Occipital lobe (tissue), 2 donors: ENCODE data around the gene NFU1. TPM values are rescaled to one million over a fixed set of nuclear protein-coding genes. Genes with fewer than 3 reads are reported as not detected.
"Not testable (repeated sequence)": the region's sequence is repeated elsewhere in the genome, so short reads cannot be mapped to it uniquely, and the experiment has no call there.

ENCODE experiments used
- DNase-seq: peaks from one replicate; lab custom pipeline; 2025; lab: John Stamatoyannopoulos, UW
- total RNA-seq: library from RNA; depleted of rRNA; stranded (reverse); fragments of >200 nt; gene quantifications from one replicate; pipeline ENCODE4 v1.2.3, GENCODE V29; 2014

Gene NFU1
- total RNA-seq, 1 donor from 2014 or later: 51.5 TPM

DNA sequence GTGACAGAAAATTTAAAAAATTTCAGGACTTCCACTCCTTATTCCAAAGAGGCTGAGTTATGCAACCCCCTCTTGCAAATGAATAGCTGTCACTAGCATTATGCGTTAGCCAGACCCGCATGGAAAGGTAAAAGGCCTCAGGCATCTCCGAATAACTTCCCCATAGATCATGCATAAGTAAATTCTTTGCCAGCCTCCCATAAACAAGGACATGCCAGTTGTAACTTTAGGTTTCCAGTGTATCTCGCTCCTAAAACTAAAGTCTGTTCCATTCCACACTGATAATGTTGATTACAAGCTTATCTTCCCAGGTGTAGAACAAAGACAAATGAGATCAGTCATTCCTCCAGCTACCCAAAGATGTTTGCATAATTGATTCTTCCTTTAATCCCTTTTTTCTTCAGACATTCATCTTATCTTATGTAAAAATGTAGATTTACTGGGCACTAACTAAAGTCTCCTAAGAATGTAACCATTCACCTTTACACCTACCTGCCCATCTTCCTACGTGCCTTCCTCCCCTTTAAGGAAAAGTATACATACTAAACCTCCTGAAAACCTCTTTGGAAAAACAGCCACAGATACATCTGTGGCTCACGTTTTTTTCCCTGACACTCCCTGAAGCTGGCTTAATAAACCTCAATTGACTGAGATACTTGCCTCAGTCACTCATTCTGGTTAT lies 13.6 kb upstream of the NFU1 start:
- DNase-seq: no peak

DNA sequence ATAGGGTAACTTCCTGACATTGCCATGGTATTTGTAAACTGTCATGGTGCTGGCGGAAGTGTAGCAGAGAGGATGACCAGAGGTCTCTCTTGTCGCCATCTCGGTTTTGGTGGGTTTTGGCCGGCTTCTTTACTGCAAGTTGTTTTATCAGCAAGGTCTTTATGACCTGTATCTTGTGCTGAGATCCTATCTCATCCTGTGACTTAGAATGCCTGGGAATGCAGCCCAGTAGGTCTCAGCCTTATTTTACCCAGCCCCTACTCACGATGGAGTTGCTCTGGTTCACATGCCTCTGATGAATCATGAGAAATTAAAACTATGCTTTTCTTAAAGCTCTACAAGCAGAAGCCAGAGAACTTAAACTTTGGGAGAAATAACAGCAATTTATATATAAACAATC lies 12.7 kb upstream of the NFU1 start:
- DNase-seq: no peak

- DNase-seq: not testable (repeated sequence)
Observed at GRCh38 chr2:69443673-69444072, 6.4 kb upstream of the NFU1 start.

GRCh38 chr2:69439499-69439898 lies 2.3 kb upstream of the NFU1 start:
- DNase-seq: not testable (repeated sequence)

DNA sequence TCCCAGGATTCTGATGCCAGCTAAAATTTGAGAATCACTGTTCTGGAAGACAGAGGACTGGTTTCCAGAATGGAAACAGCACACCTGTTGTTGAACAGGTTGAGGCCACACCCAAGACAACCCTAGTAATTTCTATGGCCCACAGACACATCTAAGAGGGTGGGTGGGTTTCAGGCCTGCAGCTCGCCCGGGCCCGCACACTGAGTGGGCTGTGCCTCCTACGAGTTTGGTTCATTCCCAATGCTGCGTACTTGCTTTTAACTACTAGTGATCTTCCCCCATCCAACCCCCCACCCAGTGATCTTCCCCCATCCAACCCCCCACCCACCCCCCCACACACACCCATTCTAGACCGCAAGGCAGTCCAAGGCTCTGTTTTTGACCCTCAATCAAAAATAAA lies 1.3 kb upstream of the NFU1 start:
- no peak for DNase-seq

DNA sequence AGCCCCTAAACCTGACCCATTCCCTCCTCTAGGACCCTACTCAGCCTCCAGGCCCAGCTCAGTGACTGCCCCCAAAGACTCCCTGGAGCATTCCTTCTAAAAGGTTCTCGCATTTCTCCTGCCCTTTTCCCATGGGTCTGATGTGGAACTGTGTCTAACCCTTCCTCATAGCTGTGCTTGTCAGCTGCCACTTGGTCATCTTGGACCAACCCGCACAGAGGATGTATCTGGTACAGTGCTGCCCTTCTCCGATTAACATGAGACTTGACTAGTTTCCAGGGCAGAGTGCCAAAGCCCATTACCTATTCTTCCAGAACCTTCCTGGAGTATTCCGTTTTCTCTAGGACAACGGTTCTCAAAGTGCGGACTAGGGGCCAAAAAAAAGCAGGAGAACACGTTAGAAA lies 518 bp upstream of the NFU1 start:
- no peak for DNase-seq

- DNase-seq: no peak
Observed at GRCh38 chr2:69436596-69436937, 668 bp downstream of the NFU1 start.

GRCh38 chr2:69434753-69435152 lies 2.5 kb downstream of the NFU1 start:
- DNase-seq: no peak

DNA sequence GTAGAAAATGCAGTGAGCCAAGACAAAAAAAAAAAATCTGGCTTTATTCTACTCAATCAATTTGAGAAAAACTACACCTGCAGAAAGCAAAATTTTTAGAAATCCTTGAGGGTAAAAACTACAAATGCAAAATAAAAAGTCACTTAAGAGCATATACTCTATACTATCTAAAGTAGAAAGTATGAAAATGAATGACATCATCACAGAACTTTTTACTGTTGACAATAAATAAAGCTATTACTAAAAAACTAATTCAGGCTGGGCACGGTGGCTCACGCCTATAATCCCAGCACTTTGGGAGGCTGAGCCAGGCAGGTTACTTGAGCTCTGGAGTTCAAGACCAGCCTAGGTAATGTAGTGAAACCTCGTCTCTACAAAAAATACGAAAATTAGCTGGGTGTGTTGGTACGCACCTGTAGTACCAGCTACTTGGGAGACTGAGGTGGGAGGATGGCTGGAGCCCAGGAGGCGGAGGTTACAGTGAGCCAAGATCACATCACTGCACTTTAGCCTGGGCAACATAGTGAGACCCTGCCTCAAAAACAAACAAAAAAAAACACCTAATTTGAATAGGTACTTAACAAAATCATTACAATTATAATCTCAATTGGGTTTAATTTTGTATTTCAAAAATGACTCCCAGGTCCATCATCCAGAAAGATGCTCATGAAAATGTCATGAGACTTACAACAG lies 7.6 kb downstream of the NFU1 start:
- DNase-seq: no peak

GRCh38 chr2:69428981-69429380 lies 8.3 kb downstream of the NFU1 start:
- no peak for DNase-seq

DNA sequence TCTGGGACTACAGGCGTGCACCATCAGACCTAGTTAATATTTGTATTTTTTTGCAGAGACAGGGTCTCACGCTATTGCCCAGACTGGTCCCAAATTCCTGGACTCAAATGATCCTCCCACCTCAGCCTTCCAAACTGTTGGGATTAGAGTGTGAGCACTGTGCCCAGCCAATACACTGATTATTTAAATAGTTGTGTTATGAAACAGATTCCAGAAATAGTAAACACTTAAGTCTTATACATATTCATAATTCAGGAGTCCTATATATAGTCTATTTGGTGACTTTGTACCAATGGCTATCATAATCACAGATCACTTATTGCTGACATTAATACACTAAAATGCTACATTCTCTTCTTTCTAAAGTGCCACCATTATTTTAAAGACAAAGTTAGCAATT lies 12.8 kb downstream of the NFU1 start:
- DNase-seq: no peak

- DNase-seq: no peak
Observed at GRCh38 chr2:69422198-69422597, 15.0 kb downstream of the NFU1 start.

- DNase-seq: not testable (repeated sequence)
Observed at GRCh38 chr2:69419111-69419510, 18.1 kb downstream of the NFU1 start.

DNA sequence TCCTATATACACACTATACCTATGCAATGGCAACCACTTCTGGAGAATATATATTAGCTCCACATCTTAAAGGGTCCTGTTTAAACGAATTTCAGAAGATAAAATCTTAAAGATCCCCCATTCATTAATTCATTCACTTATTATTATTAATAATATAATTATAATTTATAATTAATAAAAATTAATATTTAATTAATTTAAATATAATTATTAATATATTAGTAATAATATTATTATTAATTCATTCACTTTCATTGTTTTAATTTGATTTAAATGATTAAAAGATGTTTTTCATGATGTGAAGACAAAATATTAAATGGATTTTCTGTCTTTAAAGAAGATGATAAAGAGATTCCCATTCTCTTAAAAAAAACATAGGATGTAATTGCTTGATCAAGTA lies 21.1 kb downstream of the NFU1 start:
- no peak for DNase-seq

GRCh38 chr2:69411120-69411519 lies 26.1 kb downstream of the NFU1 start:
- DNase-seq: no peak

- no peak for DNase-seq
Observed at GRCh38 chr2:69405306-69405705, 31.9 kb downstream of the NFU1 start.

- DNase-seq: no peak
Observed at GRCh38 chr2:69400121-69400520, 37.1 kb downstream of the NFU1 start.

- DNase-seq: no peak
Observed at GRCh38 chr2:69397234-69397633, 40.0 kb downstream of the NFU1 start.

GRCh38 chr2:69395866-69396265 lies 41.4 kb downstream of the NFU1 start:
- DNase-seq: no peak

DNA sequence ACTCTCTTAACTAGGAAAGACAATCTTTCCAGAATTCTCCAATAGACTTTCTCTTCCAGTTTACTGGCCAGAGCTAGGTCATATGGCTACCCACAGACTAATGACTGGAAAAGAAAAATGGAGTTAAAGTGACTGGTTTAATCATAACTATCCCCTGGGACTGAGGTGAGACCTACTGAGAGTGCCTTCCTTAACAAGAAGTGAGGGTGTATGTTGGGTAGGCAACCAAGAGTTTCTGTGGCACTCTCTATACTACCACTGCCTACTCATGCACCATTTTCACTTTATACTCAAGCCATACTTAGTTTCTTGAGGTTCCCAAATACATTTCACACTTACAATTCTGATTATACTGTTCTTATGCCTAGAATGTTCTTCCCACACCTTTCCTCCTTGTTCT lies 43.3 kb downstream of the NFU1 start:
- no peak for DNase-seq

- no peak for DNase-seq
Observed at GRCh38 chr2:69390471-69390870, 46.8 kb downstream of the NFU1 start.

- no peak for DNase-seq
Observed at GRCh38 chr2:69390001-69390400, 47.2 kb downstream of the NFU1 start.

- no peak for DNase-seq
Observed at GRCh38 chr2:69389271-69389670, 48.0 kb downstream of the NFU1 start.
